Liver (tissue), 3 donors: ENCODE results near the gene LHX3.

ENCODE experiments used
- FOXA1 ChIP-seq: IDR thresholded peaks from 2 replicates; pipeline ENCODE4 v1.6.1; 2016; ENCODE audit warnings: antibody characterized with exemption
- GABPA ChIP-seq, 2 donors: IDR thresholded peaks in 1 of 2; conservative IDR thresholded peaks in 1 of 2; 2 replicates each; pipeline ENCODE4 v1.6.1; 2016; ENCODE audit warnings: antibody characterized with exemption in 2 of 2, mild to moderate bottlenecking in 1 of 2, moderate library complexity in 1 of 2
- RAD21 ChIP-seq, 2 donors: IDR thresholded peaks; 2 replicates each; pipeline ENCODE4 v1.6.1; 2016; ENCODE audit warnings: antibody characterized with exemption in 2 of 2, mild to moderate bottlenecking in 2 of 2
- SP1 ChIP-seq: IDR thresholded peaks from 2 replicates; pipeline ENCODE4 v1.6.1; 2018; ENCODE audit warnings: antibody characterized with exemption, mild to moderate bottlenecking
- TAF1 ChIP-seq: conservative IDR thresholded peaks from 2 replicates; pipeline ENCODE4 v1.6.1; 2016; ENCODE audit warnings: antibody characterized with exemption, mild to moderate bottlenecking
- YY1 ChIP-seq: IDR thresholded peaks from 2 replicates; pipeline ENCODE4 v1.6.1; 2016; ENCODE audit warnings: antibody characterized with exemption, mild to moderate bottlenecking
- TF ChIP-seq, protein P1 (sequence below): fragments of 150-350 bp; IDR thresholded peaks from 2 replicates; pipeline ENCODE4 v1.5.1; 2017; ENCODE audit warnings: improper control_type of control experiment, low read depth, low read length; ENCODE audit not compliant: missing input control
- TF ChIP-seq, protein P2 (sequence below): IDR thresholded peaks from 2 replicates; pipeline ENCODE4 v1.6.1; 2016; ENCODE audit warnings: antibody characterized with exemption
- TF ChIP-seq, protein P3 (sequence below): IDR thresholded peaks from 2 replicates; pipeline ENCODE4 v1.6.1; 2016; ENCODE audit warnings: antibody characterized with exemption, mild to moderate bottlenecking
- TF ChIP-seq, protein P4 (sequence below): IDR thresholded peaks from 2 replicates; pipeline ENCODE4 v1.6.1; 2016; ENCODE audit warnings: antibody characterized with exemption
- donor health status: healthy.
- donor health status: healthy.

DNA sequence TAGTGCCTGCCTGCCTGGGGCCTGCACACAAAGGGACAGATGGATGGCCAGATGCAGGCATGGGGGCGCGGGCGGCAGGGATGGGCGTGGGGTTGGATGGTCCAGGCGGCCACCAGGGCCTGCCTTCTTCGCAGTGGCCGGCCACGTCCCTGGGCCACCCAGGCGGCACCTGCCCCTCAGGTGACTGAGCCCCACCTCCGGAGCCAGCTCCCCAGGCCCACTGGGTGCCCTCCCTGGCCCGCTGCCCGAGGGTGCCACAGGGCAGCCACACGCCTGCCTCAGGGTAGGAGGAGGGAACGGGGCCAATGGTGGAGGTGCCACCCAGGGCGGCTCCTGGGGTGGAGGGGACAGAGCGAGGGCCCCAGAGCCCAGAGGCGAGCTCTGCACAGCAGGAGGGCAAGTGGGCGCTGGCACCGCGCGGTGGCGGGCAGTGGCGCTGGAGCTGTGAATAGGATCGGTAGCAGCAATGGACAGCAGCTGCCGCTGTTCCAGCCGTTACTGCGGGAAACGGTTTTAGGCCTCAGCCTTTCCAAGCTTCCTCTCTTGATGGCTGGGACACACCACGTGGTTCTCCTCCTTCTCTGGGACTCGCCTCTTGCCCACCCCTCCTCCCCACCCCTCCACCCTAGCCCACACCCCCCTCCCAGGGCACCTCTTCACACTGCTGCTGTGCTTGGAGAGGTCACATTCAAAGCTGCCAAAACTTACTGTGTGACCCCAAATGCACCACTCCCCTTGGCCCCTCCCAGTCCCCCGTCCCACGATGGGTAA, 19.1 kb downstream of the LHX3 start:
- TF ChIP-seq GABPA (IDR thresholded peaks at IDR 0.05 in 1 of 2, conservative IDR thresholded peaks at IDR 0.05 in 1 of 2) (no peak), YY1 (no peak), RAD21 (IDR thresholded peaks at IDR 0.05) (no peak), FOXA1 (no peak), SP1 (no peak), TAF1 (no peak)
- TF ChIP-seq, protein P1, sequence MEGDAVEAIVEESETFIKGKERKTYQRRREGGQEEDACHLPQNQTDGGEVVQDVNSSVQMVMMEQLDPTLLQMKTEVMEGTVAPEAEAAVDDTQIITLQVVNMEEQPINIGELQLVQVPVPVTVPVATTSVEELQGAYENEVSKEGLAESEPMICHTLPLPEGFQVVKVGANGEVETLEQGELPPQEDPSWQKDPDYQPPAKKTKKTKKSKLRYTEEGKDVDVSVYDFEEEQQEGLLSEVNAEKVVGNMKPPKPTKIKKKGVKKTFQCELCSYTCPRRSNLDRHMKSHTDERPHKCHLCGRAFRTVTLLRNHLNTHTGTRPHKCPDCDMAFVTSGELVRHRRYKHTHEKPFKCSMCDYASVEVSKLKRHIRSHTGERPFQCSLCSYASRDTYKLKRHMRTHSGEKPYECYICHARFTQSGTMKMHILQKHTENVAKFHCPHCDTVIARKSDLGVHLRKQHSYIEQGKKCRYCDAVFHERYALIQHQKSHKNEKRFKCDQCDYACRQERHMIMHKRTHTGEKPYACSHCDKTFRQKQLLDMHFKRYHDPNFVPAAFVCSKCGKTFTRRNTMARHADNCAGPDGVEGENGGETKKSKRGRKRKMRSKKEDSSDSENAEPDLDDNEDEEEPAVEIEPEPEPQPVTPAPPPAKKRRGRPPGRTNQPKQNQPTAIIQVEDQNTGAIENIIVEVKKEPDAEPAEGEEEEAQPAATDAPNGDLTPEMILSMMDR = no peak
- TF ChIP-seq, protein P2, sequence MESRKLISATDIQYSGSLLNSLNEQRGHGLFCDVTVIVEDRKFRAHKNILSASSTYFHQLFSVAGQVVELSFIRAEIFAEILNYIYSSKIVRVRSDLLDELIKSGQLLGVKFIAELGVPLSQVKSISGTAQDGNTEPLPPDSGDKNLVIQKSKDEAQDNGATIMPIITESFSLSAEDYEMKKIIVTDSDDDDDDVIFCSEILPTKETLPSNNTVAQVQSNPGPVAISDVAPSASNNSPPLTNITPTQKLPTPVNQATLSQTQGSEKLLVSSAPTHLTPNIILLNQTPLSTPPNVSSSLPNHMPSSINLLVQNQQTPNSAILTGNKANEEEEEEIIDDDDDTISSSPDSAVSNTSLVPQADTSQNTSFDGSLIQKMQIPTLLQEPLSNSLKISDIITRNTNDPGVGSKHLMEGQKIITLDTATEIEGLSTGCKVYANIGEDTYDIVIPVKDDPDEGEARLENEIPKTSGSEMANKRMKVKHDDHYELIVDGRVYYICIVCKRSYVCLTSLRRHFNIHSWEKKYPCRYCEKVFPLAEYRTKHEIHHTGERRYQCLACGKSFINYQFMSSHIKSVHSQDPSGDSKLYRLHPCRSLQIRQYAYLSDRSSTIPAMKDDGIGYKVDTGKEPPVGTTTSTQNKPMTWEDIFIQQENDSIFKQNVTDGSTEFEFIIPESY = no peak
- TF ChIP-seq, protein P3, sequence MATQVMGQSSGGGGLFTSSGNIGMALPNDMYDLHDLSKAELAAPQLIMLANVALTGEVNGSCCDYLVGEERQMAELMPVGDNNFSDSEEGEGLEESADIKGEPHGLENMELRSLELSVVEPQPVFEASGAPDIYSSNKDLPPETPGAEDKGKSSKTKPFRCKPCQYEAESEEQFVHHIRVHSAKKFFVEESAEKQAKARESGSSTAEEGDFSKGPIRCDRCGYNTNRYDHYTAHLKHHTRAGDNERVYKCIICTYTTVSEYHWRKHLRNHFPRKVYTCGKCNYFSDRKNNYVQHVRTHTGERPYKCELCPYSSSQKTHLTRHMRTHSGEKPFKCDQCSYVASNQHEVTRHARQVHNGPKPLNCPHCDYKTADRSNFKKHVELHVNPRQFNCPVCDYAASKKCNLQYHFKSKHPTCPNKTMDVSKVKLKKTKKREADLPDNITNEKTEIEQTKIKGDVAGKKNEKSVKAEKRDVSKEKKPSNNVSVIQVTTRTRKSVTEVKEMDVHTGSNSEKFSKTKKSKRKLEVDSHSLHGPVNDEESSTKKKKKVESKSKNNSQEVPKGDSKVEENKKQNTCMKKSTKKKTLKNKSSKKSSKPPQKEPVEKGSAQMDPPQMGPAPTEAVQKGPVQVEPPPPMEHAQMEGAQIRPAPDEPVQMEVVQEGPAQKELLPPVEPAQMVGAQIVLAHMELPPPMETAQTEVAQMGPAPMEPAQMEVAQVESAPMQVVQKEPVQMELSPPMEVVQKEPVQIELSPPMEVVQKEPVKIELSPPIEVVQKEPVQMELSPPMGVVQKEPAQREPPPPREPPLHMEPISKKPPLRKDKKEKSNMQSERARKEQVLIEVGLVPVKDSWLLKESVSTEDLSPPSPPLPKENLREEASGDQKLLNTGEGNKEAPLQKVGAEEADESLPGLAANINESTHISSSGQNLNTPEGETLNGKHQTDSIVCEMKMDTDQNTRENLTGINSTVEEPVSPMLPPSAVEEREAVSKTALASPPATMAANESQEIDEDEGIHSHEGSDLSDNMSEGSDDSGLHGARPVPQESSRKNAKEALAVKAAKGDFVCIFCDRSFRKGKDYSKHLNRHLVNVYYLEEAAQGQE = no peak
- TF ChIP-seq, protein P4, sequence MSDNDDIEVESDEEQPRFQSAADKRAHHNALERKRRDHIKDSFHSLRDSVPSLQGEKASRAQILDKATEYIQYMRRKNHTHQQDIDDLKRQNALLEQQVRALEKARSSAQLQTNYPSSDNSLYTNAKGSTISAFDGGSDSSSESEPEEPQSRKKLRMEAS = no peak
